AG04450 (cell line): ENCODE data around the gene MTMR11. TPM values are rescaled to one million over a fixed set of nuclear protein-coding genes. Genes with fewer than 3 reads are reported as not detected.
A peak's percentile ranks its signal among the peaks of the same experiment; 100 is the strongest.

Source experiments
- CTCF ChIA-PET: fragments of 300-600, 350-600 bp; formaldehyde crosslinking; extraction: SDS; loops from one replicate; lab custom pipeline; 2022; ENCODE audit warnings: antibody characterized with exemption, inconsistent platforms; lab: Charles Lee
- POLR2A ChIA-PET: fragments of 350-600 bp; formaldehyde crosslinking; extraction: SDS; loops from one replicate; lab custom pipeline; 2021; ENCODE audit warnings: antibody characterized with exemption, inconsistent platforms; lab: Yijun Ruan, JAX
- DNase-seq: peaks from one replicate; pipeline ENCODE4 v3.0.0-alpha.2; 2011; ENCODE audit warnings: low read depth, low spot score
- H3K27ac ChIP-seq: one replicate; pipeline ENCODE4 v1.5.1; 2012; ENCODE audit warnings: low read depth, low read length, control low read depth
- H3K27me3 ChIP-seq: one replicate; pipeline ENCODE4 v1.6.0; 2012; ENCODE audit warnings: low read length; ENCODE audit not compliant: control insufficient read depth, insufficient read depth
- H3K4me3 ChIP-seq: 2 replicates; pipeline ENCODE4 v1.5.1; 2011; ENCODE audit warnings: mild to moderate bottlenecking, low read depth, low read length, control low read depth
- H3K9me3 ChIP-seq: 2 replicates; pipeline ENCODE4 v1.5.1; 2012; ENCODE audit warnings: low read length; ENCODE audit not compliant: control insufficient read depth, insufficient read depth
- polyA plus RNA-seq: library from polyadenylated mRNA; depleted of rRNA; stranded (reverse); fragments of >200 nt; gene quantifications from 2 replicates; pipeline ENCODE4 v1.2.3, GENCODE V29; 2011
- TF ChIP-seq, protein P1 (sequence below): IDR thresholded peaks from 2 replicates; pipeline ENCODE4 v1.5.1; 2011; ENCODE audit warnings: low read depth, low read length, control low read depth, inconsistent platforms

The MTMR11 gene
- polyA plus RNA-seq, 1 experiment, result 17.0 TPM

DNA sequence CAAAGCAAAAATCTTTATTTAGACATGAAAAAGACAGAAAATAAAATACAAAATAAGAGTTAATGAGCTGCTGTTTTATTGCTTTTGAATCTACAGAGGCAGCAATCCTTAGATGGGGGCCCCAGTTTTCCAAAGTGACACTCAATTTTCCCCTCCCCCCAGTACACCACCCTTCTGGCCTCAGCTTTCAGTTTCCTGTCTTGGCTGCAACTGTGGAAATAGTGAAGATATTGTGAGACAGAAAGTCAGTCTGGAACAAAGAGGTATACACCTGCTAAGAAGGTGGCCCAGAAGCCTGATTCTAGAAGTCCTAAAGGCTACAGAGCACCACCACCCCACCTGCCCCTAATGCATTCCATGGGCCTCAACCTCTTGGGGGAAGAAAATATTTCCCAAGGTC is 1.1 kb upstream of the MTMR11 start:
- no peaks in the 10 kb centered on the region for H3K9me3 ChIP-seq
- H3K27me3 ChIP-seq, result no peaks in the 10 kb centered on the region
- DNase-seq, result no peak
- ChIA-PET POLR2A (interaction anchor here (0.6 to 3.0 kb wide), 3 partner anchors 11 to 334 kb away, joined by 3 to 14 read pairs (median 4); a partner anchor contains a TSS), CTCF (interaction anchor here (0.5 to 2.5 kb wide), 3 partner anchors 18 to 234 kb away, joined by 3 to 9 read pairs (median 3); no protein-coding TSS in a partner anchor)
- no peak overlapping the region for H3K27ac ChIP-seq
- TF ChIP-seq, protein P1, sequence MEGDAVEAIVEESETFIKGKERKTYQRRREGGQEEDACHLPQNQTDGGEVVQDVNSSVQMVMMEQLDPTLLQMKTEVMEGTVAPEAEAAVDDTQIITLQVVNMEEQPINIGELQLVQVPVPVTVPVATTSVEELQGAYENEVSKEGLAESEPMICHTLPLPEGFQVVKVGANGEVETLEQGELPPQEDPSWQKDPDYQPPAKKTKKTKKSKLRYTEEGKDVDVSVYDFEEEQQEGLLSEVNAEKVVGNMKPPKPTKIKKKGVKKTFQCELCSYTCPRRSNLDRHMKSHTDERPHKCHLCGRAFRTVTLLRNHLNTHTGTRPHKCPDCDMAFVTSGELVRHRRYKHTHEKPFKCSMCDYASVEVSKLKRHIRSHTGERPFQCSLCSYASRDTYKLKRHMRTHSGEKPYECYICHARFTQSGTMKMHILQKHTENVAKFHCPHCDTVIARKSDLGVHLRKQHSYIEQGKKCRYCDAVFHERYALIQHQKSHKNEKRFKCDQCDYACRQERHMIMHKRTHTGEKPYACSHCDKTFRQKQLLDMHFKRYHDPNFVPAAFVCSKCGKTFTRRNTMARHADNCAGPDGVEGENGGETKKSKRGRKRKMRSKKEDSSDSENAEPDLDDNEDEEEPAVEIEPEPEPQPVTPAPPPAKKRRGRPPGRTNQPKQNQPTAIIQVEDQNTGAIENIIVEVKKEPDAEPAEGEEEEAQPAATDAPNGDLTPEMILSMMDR, result no peak
- no peak overlapping the region for H3K4me3 ChIP-seq

- Histone ChIP-seq H3K9me3 (no peaks in the 10 kb centered on the region), H3K4me3 (peak overlapping the region; percentile 89), H3K27ac (peak overlapping the region; percentile 25), H3K27me3 (no peaks in the 10 kb centered on the region)
- no peak for DNase-seq
- ChIA-PET POLR2A (interaction anchor here (3.0 kb wide), 1 partner anchor 50 kb away, joined by 14 read pairs; a partner anchor contains a TSS), CTCF (interaction anchor here (0.5 to 0.6 kb wide), 2 partner anchors 18 to 234 kb away, joined by 3 read pairs; no protein-coding TSS in a partner anchor)
- TF ChIP-seq, protein P1, result peak; percentile 31
Observed at GRCh38 chr1:149936992-149937705, 470 bp upstream of the MTMR11 start.

- Histone ChIP-seq H3K4me3 (no peak overlapping the region), H3K9me3 (no peaks in the 10 kb centered on the region), H3K27ac (no peak overlapping the region), H3K27me3 (no peaks in the 10 kb centered on the region)
- CTCF ChIA-PET, result interaction anchor here (0.9 kb wide), 1 partner anchor 8 kb away, joined by 4 read pairs; no protein-coding TSS in a partner anchor
- DNase-seq, result no peak
- POLR2A ChIA-PET, result no interaction called here
- TF ChIP-seq, protein P1, result no peak
Observed at GRCh38 chr1:149934356-149934755, 2.3 kb downstream of the MTMR11 start.

- DNase-seq, result no peak
- H3K4me3 ChIP-seq, result no peak overlapping the region
- no peaks in the 10 kb centered on the region for H3K27me3 ChIP-seq
- ChIA-PET CTCF (no interaction called here), POLR2A (no interaction called here)
- H3K27ac ChIP-seq, result no peak overlapping the region
- H3K9me3 ChIP-seq, result no peaks in the 10 kb centered on the region
- TF ChIP-seq, protein P1, result no peak
Observed at GRCh38 chr1:149933208-149933607, 3.5 kb downstream of the MTMR11 start.

- DNase-seq, result no peak
- TF ChIP-seq, protein P1, result no peak
- Histone ChIP-seq H3K27ac (no peak overlapping the region), H3K27me3 (no peaks in the 10 kb centered on the region), H3K9me3 (no peaks in the 10 kb centered on the region; the same call in 1 of the 2 replicates), H3K4me3 (no peak overlapping the region)
- ChIA-PET POLR2A (no interaction called here), CTCF (no interaction called here)
Observed at GRCh38 chr1:149932474-149932873, 4.2 kb downstream of the MTMR11 start.
